GM23248 (cell line): ENCODE measurements around the gene KCTD19. TPM values are rescaled to one million over a fixed set of nuclear protein-coding genes. Genes with fewer than 3 reads are reported as not detected.
A peak's percentile ranks its signal among the peaks of the same experiment; 100 is the strongest.

ENCODE experiments used
- DNase-seq: peaks from one replicate; pipeline ENCODE4 v3.0.0-alpha.2; 2015
- H2AFZ ChIP-seq: fragments of 200-600 bp; sonication (generic); 2 replicates; pipeline ENCODE4 v1.6.1; 2016; ENCODE audit warnings: antibody characterized with exemption
- H3F3A ChIP-seq: fragments of 200-600 bp; sonication (generic); 2 replicates; pipeline ENCODE4 v1.6.1; 2016; ENCODE audit warnings: mild to moderate bottlenecking, antibody characterized with exemption, mixed run types; ENCODE audit not compliant: insufficient read depth
- H3K27ac ChIP-seq: fragments of 200-600 bp; sonication (generic); 2 replicates; pipeline ENCODE4 v1.5.1; 2016; ENCODE audit warnings: mild to moderate bottlenecking
- H3K27me3 ChIP-seq: fragments of 200-600 bp; sonication (generic); replicated peaks from 2 replicates; pipeline ENCODE4 v1.6.1; 2016; ENCODE audit warnings: mild to moderate bottlenecking; ENCODE audit not compliant: insufficient read depth
- H3K36me3 ChIP-seq: fragments of 200-600 bp; sonication (generic); 2 replicates; pipeline ENCODE4 v1.6.1; 2016; ENCODE audit warnings: low read depth, mild to moderate bottlenecking
- H3K4me1 ChIP-seq: fragments of 200-600 bp; sonication (generic); 2 replicates; pipeline ENCODE4 v1.6.1; 2016; ENCODE audit warnings: mild to moderate bottlenecking; ENCODE audit not compliant: insufficient read depth
- H3K4me2 ChIP-seq: fragments of 200-600 bp; sonication (generic); one replicate; pipeline ENCODE4 v1.6.1; 2016; ENCODE audit warnings: mild to moderate bottlenecking; ENCODE audit not compliant: unreplicated experiment
- H3K4me3 ChIP-seq: fragments of 200-600 bp; sonication (generic); 2 replicates; pipeline ENCODE4 v1.5.1; 2016; ENCODE audit warnings: mild to moderate bottlenecking
- H3K79me2 ChIP-seq: fragments of 200-600 bp; sonication (generic); 2 replicates; pipeline ENCODE4 v1.6.1; 2016; ENCODE audit warnings: mild to moderate bottlenecking; ENCODE audit not compliant: insufficient read depth
- H3K9ac ChIP-seq: fragments of 200-600 bp; sonication (generic); 2 replicates; pipeline ENCODE4 v1.6.1; 2016; ENCODE audit warnings: mild to moderate bottlenecking
- H3K9me2 ChIP-seq: fragments of 200-600 bp; sonication (generic); 2 replicates; pipeline ENCODE4 v1.6.1; 2016; ENCODE audit warnings: mixed run types, mild to moderate bottlenecking, moderate library complexity; ENCODE audit not compliant: insufficient read depth
- H3K9me3 ChIP-seq: fragments of 200-600 bp; sonication (generic); one replicate; pipeline ENCODE4 v1.6.1; 2017; ENCODE audit warnings: low read depth
- H4K20me1 ChIP-seq: fragments of 200-600 bp; sonication (generic); 2 replicates; pipeline ENCODE4 v1.6.0; 2016; ENCODE audit not compliant: insufficient read depth
- EZH2 ChIP-seq: fragments of 200-600 bp; sonication (generic); IDR thresholded peaks from 2 replicates; pipeline ENCODE4 v1.6.1; 2018; ENCODE audit warnings: antibody characterized with exemption, mild to moderate bottlenecking; ENCODE audit not compliant: insufficient read depth, poor library complexity, severe bottlenecking
- EZH2phosphoT487 ChIP-seq: fragments of 200-600 bp; sonication (generic); IDR thresholded peaks from 2 replicates; pipeline ENCODE4 v1.6.1; 2018; ENCODE audit warnings: antibody characterized with exemption, moderate library complexity, mild to moderate bottlenecking, low read depth; ENCODE audit not compliant: insufficient read depth
- WGBS, 2 experiments: methylation state at CpG; one replicate each; pipeline ENCODE4 v1.1.6; 2015 to 2017; ENCODE audit warnings: low lambda C conversion rate in 2 of 2, low coverage in 1 of 2; ENCODE audit errors: missing lambda C conversion rate in 2 of 2; 5-methylcytosine and 5-hydroxymethylcytosine counted together
- in situ Hi-C: fragments of 300-500 bp; cut with MboI; formaldehyde crosslinking; loops from 2 replicates; pipeline ENCODE4 v1.15.0; 2020
- polyA plus RNA-seq: library from polyadenylated mRNA; unstranded; fragments of >200 nt; fragmentation: Nextera tagmentation; extraction: Ambion mirVana; gene quantifications from 2 replicates; pipeline ENCODE4 v1.2.1, GENCODE V29; 2016
- total RNA-seq: library from RNA; depleted of rRNA; stranded (reverse); fragments of >200 nt; shearing (Covaris generic); gene quantifications from 2 replicates; pipeline ENCODE4 v1.2.3, GENCODE V29; 2014; rRNA removed

Gene KCTD19
- total and polyA plus RNA-seq, 2 experiments from 2014 or later = not detected

DNA sequence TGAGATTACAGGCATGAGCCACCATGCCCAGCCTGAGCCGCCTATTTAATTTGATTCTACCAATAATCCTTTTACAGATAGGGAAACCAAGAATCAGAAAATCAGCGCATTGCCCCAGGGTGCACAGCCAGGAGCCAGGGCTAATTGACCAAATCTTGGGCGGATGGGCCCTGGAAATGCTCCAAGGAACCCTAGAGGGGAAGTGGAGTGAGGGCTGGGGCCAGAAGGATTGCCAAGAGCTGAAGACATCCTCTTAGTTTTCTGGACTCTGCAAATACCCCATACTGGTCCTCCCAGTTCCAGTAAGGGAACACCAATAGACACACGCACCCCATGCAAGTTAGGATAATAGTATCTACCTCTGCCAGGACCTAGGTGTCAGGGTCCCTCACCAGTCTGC, 83.1 kb downstream of the KCTD19 start:
- TF ChIP-seq EZH2 = no peak
- no peak for TF ChIP-seq EZH2phosphoT487
- Histone ChIP-seq H3F3A (peaks cover 54% of the 10 kb centered on the region), H2AFZ (no peak overlapping the region), H3K9ac (peak overlapping the region; percentile 53; the same call in 1 of the 2 replicates), H3K27ac (peak overlapping the region; percentile 94), H3K4me3 (no peak overlapping the region), H3K9me2 (no peaks in the 10 kb centered on the region), H3K4me2 (peak overlapping the region; percentile 86), H3K9me3 (no peaks in the 10 kb centered on the region), H3K36me3 (no peaks in the 10 kb centered on the region), H3K4me1 (peaks cover 63% of the 10 kb centered on the region), H3K27me3 (no peaks in the 10 kb centered on the region), H3K79me2 (peaks cover 36% of the 10 kb centered on the region), H4K20me1 (no peaks in the 10 kb centered on the region)
- in situ Hi-C loops = no loop called here
- WGBS, 2 experiments = 95 to 98% methylated on average over 4 of the region's 4 CpGs
- DNase-seq = no peak

DNA sequence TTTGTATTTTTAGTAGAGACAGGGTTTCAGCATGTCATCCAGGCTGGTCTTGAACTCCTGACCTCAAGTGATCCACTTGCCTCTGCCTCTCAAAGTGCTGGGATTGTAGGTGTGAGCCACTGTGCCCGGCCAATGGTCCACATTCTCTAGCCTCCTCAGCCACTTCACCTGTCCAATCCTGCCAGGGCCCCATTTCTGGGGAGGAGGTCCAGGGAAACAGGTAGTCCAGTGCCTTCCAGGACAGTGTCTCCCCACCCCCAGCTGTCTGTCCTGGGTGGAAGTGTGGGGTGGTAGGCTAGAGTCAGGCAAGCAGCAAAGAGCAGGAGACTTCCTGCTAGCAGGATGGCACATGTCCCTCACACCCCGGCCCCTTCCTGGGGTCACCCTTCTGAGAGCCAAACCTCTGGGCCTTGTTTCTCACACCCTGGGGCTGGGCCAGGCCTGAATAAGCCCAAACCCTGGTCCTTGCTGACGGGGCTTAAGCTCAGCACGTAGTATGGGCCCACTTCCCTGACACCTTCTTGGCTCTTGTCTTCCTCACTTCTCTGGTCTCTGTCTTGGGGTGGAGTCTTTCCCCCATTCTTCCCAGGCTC, 84.3 kb downstream of the KCTD19 start:
- WGBS, 2 experiments = 71 to 81% methylated on average over 4 of the region's 4 CpGs
- no peaks in the 10 kb centered on the region for H4K20me1 ChIP-seq
- no peak overlapping the region for H3K4me3 ChIP-seq
- in situ Hi-C loops = no loop called here
- TF ChIP-seq EZH2 (no peak), EZH2phosphoT487 (no peak)
- peaks cover 56% of the 10 kb centered on the region for H3K4me1 ChIP-seq
- H3K79me2 ChIP-seq = peaks cover 36% of the 10 kb centered on the region
- no peaks in the 10 kb centered on the region for H3K9me3 ChIP-seq
- H3K27ac ChIP-seq = peak overlapping the region; percentile 95
- H3K9ac ChIP-seq = peak overlapping the region; percentile 79
- H3K36me3 ChIP-seq = no peaks in the 10 kb centered on the region
- H3K4me2 ChIP-seq = no peak overlapping the region
- no peak overlapping the region for H2AFZ ChIP-seq
- H3K9me2 ChIP-seq = no peaks in the 10 kb centered on the region
- no peak for DNase-seq
- H3F3A ChIP-seq = peaks cover 54% of the 10 kb centered on the region
- H3K27me3 ChIP-seq = no peaks in the 10 kb centered on the region

- peak overlapping the region; percentile 66 for H2AFZ ChIP-seq
- peaks cover 54% of the 10 kb centered on the region for H3F3A ChIP-seq
- H3K4me1 ChIP-seq = peaks cover 56% of the 10 kb centered on the region
- 13 to 16% methylated on average over 10 of the region's 10 CpGs for WGBS, 2 experiments
- no peaks in the 10 kb centered on the region for H4K20me1 ChIP-seq
- DNase-seq = peak; percentile 92
- H3K4me2 ChIP-seq = peak overlapping the region; percentile 47
- in situ Hi-C loops = no loop called here
- peaks cover 36% of the 10 kb centered on the region for H3K79me2 ChIP-seq
- peak overlapping the region; percentile 79 for H3K9ac ChIP-seq
- H3K27me3 ChIP-seq = no peaks in the 10 kb centered on the region
- H3K9me2 ChIP-seq = no peaks in the 10 kb centered on the region
- H3K36me3 ChIP-seq = no peaks in the 10 kb centered on the region
- TF ChIP-seq EZH2 (no peak), EZH2phosphoT487 (no peak)
- H3K4me3 ChIP-seq = peak overlapping the region; percentile 13; the same call in 1 of the 2 replicates
- no peaks in the 10 kb centered on the region for H3K9me3 ChIP-seq
- peak overlapping the region; percentile 95 for H3K27ac ChIP-seq
Observed at GRCh38 chr16:67241008-67241900, 85.3 kb downstream of the KCTD19 start.

DNA sequence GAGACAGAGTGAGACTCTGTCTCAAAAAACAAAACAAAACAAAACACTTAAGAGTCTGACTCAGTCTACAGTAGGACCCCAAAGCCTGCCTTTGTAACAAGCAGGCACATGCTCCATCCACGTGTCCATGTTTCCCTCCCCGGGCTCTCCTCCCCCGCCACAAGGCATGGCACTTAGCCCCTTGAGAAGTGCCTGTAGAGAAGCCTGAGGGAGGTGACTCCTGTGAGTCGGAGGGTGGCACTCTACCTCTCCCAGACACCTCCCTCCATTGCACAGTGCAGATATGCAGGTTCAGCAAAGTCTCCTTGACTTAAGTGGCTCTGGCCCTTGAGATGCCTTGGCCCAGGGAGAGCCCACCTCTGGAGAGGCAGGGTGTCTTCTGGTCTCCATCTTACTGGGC, 86.0 kb downstream of the KCTD19 start:
- Histone ChIP-seq H3K9me2 (no peaks in the 10 kb centered on the region), H3K27me3 (no peaks in the 10 kb centered on the region), H3K4me1 (peaks cover 55% of the 10 kb centered on the region), H3K79me2 (peaks cover 36% of the 10 kb centered on the region), H3K9ac (peak overlapping the region; percentile 79), H3K4me3 (no peak overlapping the region), H3F3A (peaks cover 51% of the 10 kb centered on the region), H3K36me3 (no peaks in the 10 kb centered on the region), H4K20me1 (no peaks in the 10 kb centered on the region), H3K9me3 (no peaks in the 10 kb centered on the region), H3K4me2 (peak overlapping the region; percentile 20), H2AFZ (no peak overlapping the region), H3K27ac (peak overlapping the region; percentile 95)
- in situ Hi-C loops = no loop called here
- TF ChIP-seq EZH2 = no peak
- TF ChIP-seq EZH2phosphoT487 = no peak
- 46 to 48% methylated on average over 4 of the region's 4 CpGs for WGBS, 2 experiments
- peak; percentile 61 for DNase-seq

Other genes starting within 250 kb of the KCTD19 start
- gene PHAF1, start 216.8 kb downstream of the KCTD19 start, total RNA-seq = 22.3 and 24.4 TPM in 2 replicates
- gene PHAF1, start 216.8 kb downstream of the KCTD19 start, polyA plus RNA-seq = 14.3 and 15.2 TPM in 2 replicates
- 73.2 and 88.0 TPM in 2 replicates for gene B3GNT9, start 175.7 kb downstream of the KCTD19 start, total RNA-seq
- 24.3 and 24.8 TPM in 2 replicates for gene B3GNT9, start 175.7 kb downstream of the KCTD19 start, polyA plus RNA-seq
- gene TRADD, start 166.8 kb downstream of the KCTD19 start, total RNA-seq = 44.6 and 46.2 TPM in 2 replicates
- gene TRADD, start 166.8 kb downstream of the KCTD19 start, polyA plus RNA-seq = 25.9 and 28.1 TPM in 2 replicates
- 22.5 and 24.0 TPM in 2 replicates for gene FBXL8, start 166.8 kb downstream of the KCTD19 start, total RNA-seq
- 9.8 and 10.3 TPM in 2 replicates for gene FBXL8, start 166.8 kb downstream of the KCTD19 start, polyA plus RNA-seq
- 6.4 and 10.8 TPM in 2 replicates for gene HSF4, start 162.0 kb downstream of the KCTD19 start, total RNA-seq
- gene HSF4, start 162.0 kb downstream of the KCTD19 start, polyA plus RNA-seq = 1.8 and 3.0 TPM in 2 replicates
- 31.0 and 51.1 TPM in 2 replicates for gene NOL3, start 156.2 kb downstream of the KCTD19 start, total RNA-seq
- 20.3 TPM in 2 replicates for gene NOL3, start 156.2 kb downstream of the KCTD19 start, polyA plus RNA-seq
- gene MATCAP1, start 142.8 kb downstream of the KCTD19 start, total RNA-seq = 6.4 and 19.0 TPM in 2 replicates
- gene MATCAP1, start 142.8 kb downstream of the KCTD19 start, polyA plus RNA-seq = 3.4 and 3.8 TPM in 2 replicates
- gene EXOC3L1, start 136.6 kb downstream of the KCTD19 start, total RNA-seq = not detected in 2 replicates
- gene EXOC3L1, start 136.6 kb downstream of the KCTD19 start, polyA plus RNA-seq = 0.28 and 0.53 TPM in 2 replicates
- gene E2F4, start 134.6 kb downstream of the KCTD19 start, total RNA-seq = 82.0 and 88.9 TPM in 2 replicates
- gene E2F4, start 134.6 kb downstream of the KCTD19 start, polyA plus RNA-seq = 46.5 and 50.0 TPM in 2 replicates
- 1.5 and 1.6 TPM in 2 replicates for gene ELMO3, start 127.6 kb downstream of the KCTD19 start, total RNA-seq
- 0.10 TPM in 1 of 2 replicates, not detected in the other for gene ELMO3, start 127.6 kb downstream of the KCTD19 start, polyA plus RNA-seq
- gene TMEM208, start 99.6 kb downstream of the KCTD19 start, total RNA-seq = 24.9 and 53.8 TPM in 2 replicates
- 97.0 and 98.0 TPM in 2 replicates for gene TMEM208, start 99.6 kb downstream of the KCTD19 start, polyA plus RNA-seq
- 14.9 and 24.2 TPM in 2 replicates for gene FHOD1, start 79.3 kb downstream of the KCTD19 start, total RNA-seq
- 7.7 and 9.3 TPM in 2 replicates for gene FHOD1, start 79.3 kb downstream of the KCTD19 start, polyA plus RNA-seq
- gene SLC9A5, start 77.8 kb downstream of the KCTD19 start, total RNA-seq = 2.2 and 2.7 TPM in 2 replicates
- gene SLC9A5, start 77.8 kb downstream of the KCTD19 start, polyA plus RNA-seq = 2.5 and 2.6 TPM in 2 replicates
- 24.2 and 38.8 TPM in 2 replicates for gene PLEKHG4, start 47.2 kb downstream of the KCTD19 start, total RNA-seq
- 10.4 and 12.5 TPM in 2 replicates for gene PLEKHG4, start 47.2 kb downstream of the KCTD19 start, polyA plus RNA-seq
- not detected in 2 replicates for gene LRRC36, start 74 bp upstream of the KCTD19 start, total RNA-seq
- gene LRRC36, start 74 bp upstream of the KCTD19 start, polyA plus RNA-seq = not detected in 2 replicates
- not detected in 2 replicates for gene TPPP3, start 66.8 kb upstream of the KCTD19 start, total RNA-seq
- 1.9 and 2.1 TPM in 2 replicates for gene TPPP3, start 66.8 kb upstream of the KCTD19 start, polyA plus RNA-seq
- 9.6 and 10.9 TPM in 2 replicates for gene ZDHHC1, start 89.7 kb upstream of the KCTD19 start, total RNA-seq
- 9.2 and 9.6 TPM in 2 replicates for gene ZDHHC1, start 89.7 kb upstream of the KCTD19 start, polyA plus RNA-seq
- gene HSD11B2, start 104.4 kb upstream of the KCTD19 start, total RNA-seq = not detected in 2 replicates
- 0.19 and 0.36 TPM in 2 replicates for gene HSD11B2, start 104.4 kb upstream of the KCTD19 start, polyA plus RNA-seq
- gene ATP6V0D1, start 154.4 kb upstream of the KCTD19 start, total RNA-seq = 112 and 166 TPM in 2 replicates
- gene ATP6V0D1, start 154.4 kb upstream of the KCTD19 start, polyA plus RNA-seq = 135 and 140 TPM in 2 replicates
- gene AGRP, start 156.8 kb upstream of the KCTD19 start, total RNA-seq = not detected in 2 replicates
- not detected in 2 replicates for gene AGRP, start 156.8 kb upstream of the KCTD19 start, polyA plus RNA-seq
- 27.8 and 81.3 TPM in 2 replicates for gene RIPOR1, start 202.1 kb upstream of the KCTD19 start, total RNA-seq
- 91.6 and 95.0 TPM in 2 replicates for gene RIPOR1, start 202.1 kb upstream of the KCTD19 start, polyA plus RNA-seq
- 21.9 and 30.7 TPM in 2 replicates for gene CTCF, start 235.8 kb upstream of the KCTD19 start, total RNA-seq
- gene CTCF, start 235.8 kb upstream of the KCTD19 start, polyA plus RNA-seq = 19.6 and 19.9 TPM in 2 replicates